HG02870 (cell line): Measurements from ENCODE around the gene GPR156.

Experiments
- ATAC-seq: cut with Tn5 transposase; IDR thresholded peaks from one replicate; pipeline ENCODE4 v1.9.1; 2021; ENCODE audit warnings: mild to moderate bottlenecking, moderate library complexity; ENCODE audit not compliant: unreplicated experiment

Gene GPR156

DNA sequence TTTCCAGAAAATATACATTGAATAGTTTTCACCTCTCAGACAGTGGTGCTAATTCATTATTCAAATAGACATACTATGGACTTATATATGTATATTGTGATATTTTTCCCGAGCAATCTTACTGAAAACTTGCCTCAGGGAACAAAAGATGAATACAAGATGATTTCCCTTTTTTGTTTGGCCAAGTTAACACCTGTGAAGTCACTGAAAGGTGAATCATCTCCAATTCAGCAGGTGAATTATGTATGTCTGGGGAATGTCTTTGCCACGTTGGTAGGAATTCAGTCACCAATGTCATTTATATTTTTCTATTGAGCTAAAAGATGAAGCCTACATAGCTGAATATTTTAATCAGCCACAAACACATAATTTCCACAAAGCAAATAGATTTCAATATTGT, 88.2 kb downstream of the GPR156 start:
- ATAC-seq, result no peak

DNA sequence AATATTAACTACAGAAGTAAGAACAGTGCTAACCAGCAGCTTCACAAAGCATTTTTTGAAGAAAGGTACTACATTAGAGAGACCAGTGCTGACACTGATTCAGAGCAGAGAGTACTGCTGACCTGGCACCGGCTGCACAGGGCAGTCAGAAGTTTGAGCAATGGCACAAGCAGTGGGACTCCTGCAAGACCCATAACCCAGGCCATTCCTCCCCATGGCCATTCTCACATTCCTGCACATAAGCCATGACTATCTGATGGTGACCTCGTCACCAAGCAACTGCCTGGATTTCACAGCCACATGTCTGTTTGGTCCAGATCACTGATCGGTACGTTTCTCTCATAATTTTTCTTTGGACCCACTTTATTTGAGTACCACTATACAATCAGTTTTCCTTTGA, 88.7 kb downstream of the GPR156 start:
- ATAC-seq, result no peak

DNA sequence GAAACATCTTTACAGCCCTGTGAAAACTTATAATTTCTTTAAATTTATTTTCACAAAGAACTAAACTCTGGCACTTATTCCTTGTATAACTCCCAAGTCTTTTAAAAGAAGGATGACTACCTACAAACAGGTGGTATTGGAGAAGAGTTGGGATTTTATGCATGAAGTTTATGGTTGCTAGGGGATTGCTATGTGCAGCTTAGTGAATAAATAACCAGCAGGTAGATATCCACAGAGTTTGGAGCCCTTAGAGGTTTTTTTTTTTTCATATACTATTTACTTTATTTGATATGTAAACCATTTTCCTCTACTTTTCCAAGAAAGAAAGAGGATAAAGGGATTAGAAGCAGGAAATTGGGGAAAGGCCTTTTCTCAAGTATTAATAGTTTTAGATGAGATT, 91.5 kb downstream of the GPR156 start:
- no peak for ATAC-seq

DNA sequence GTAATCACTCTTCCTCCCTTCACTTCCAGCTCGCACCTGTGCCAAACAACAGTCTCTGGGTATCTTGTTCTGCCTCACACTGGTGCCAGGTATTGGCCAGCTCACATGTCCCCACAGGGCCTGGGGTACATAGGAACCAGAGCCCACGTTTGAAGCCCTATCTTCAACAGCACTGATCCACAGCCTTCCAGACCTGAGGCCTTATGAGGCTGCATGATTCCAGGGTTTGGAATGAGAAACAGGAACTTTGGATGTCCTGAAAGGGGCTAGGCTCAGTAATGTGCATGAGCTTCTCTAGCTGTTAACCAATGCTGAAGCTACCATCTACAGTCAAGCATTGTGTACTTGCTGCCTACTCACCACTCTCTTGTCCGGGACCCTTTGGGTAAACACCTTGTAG, 92.4 kb downstream of the GPR156 start:
- no peak for ATAC-seq

DNA sequence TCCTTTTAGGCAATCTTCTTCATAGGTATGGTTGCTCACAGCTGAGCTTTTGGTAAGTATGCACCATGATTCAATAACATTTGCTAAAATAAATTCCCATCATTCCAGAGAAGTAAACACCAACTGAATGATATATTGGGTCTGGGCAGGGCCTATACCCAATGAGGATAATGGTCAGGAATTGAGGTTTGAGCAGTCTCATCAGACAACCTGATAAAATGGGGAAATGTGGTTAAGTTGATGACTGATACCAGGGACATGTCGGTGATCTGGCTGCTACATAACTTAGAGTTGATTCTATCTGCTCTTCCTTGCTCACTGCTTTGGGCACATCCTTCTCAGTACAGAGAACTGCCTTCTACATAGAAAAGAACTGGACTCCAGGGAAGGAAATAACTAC, 92.9 kb downstream of the GPR156 start:
- ATAC-seq, result no peak

DNA sequence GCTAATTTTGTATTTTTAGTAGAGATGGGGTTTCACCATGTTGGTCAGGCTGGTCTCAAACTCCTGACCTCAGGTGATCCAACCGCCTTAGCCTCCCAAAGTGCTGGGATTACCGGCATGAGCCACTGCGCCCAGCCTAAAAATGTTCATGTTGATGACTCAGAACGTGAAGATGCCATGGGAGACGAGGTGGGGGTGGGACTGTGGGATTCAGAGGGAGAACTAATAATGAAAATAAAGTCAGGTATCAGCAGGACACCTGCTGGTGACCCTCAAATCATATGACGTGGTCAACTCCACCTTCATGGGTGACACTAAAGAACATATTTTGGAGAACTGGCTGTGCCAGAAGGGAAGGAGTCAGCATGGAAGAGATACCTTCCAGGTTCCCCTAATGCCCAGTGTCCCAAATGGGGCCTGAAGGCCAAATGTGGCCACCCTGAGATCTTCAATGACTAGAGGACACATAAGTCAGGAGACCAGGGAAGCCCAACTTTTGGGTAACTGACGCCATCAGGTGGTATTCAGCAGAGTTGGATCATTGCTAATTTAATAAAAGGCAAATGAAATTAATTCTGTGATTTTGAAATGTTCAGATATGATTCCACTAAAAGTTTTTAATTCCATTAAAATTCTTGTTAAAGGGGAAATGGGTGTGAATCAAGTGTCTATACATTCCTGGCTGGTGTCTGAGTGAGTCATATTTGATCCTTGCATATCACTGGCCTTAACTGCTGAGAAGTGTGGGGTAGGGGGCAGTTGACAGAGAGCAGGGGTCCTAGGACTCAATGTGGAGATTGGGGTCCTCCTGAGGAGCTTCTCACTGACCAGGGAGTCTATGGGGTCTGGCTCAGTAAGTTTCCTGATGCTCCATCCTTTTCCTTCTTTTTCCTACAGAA, 102.2 kb downstream of the GPR156 start:
- ATAC-seq, result no peak

DNA sequence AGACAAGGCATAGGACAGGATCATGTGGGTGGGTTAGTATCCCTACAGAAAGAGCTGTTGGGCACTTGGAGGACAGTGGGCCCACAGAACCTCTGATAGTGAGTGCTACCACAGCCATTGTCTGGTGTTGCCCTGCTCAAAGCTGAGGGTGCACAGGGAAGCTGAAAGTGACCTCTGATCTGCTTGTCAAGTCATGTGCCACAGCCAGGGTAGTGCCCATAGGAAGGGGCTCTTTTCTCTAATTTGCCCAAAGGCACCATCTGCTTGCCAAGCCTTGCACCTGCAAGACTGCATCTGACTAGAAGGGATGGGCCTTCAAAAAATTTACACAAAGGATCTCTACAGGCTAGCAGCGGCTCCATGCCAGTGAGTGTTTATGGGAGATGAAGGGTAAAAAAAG, 103.4 kb downstream of the GPR156 start:
- no peak for ATAC-seq

DNA sequence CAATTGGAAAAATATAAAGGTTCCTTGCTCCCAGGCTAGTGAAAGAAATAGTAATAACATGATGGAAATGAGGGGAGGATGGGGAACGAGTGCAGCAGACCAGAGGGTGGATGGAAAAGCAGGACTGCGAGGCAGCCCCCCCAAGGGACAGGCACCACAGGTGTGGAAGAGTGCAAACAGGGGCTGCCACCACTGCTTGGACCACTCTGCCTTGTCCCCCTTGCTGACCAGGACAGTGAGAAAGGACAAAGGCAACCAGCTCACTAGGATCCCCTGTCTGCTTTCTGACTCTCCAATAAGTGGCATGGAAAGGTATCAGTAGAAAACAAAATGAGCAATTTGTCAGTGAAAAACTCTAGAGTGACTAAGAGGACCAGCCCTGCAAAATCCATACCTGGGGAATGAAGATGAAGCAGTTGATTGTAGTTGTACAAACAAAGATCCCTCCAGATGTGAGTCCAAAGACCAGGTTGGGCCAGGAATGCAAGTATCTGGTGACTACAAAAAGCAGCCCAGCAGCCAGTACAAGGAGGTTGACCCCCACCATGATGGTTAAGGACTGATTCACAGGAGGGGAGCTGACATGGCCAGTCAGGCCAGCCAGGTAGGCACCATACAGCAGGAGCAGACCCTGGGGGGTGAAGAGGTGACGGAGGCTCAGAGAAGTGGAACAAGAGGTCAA, 104.2 kb downstream of the GPR156 start:
- no peak for ATAC-seq

DNA sequence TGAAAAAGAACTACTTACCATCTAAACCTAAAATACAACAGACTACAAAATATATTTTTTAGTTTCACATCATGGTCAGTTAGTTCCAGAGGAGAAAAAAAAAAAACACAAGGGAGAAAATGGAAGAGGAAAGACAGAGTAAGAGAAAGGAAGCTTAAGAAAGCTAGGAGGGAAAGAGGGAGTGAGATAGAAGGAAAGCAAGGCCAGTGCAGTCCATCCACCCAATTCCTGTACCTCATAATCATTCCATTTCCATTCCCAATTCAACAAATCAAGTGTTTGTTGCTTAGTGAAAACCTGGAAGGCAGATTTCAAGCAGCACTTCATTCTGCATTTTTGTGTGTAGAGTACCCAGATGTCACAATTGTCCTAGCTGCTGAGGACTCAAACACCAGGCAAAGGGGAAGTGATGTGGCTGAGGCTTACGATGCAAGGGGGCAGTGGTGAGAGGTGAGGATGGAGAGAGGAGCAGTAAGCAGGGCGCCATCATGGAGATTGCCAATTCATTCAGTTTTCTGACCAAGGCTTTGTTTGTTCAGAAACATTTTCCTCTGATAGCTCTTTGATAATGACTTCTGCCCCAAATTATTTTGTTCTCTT, 107.2 kb downstream of the GPR156 start:
- no peak for ATAC-seq

DNA sequence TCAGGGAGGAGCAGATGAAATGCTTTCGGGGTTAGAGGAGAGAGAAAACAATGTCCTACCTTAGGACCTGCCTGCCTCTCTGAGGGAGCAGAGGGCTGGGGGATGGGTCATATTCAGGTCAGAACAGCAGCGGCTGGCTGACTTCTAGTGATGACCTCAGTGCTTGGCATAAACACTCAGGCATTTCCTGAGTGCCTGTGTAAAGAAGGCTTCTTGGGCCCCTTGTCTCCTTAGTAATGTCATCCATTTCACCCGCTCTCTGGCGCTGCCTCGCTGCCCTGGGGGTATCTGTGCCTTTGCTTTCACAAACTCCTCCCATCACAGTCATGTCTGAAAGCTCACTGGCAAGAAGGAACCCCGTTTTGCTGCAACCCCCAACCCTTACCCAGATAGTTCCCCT, 107.9 kb downstream of the GPR156 start:
- no peak for ATAC-seq

DNA sequence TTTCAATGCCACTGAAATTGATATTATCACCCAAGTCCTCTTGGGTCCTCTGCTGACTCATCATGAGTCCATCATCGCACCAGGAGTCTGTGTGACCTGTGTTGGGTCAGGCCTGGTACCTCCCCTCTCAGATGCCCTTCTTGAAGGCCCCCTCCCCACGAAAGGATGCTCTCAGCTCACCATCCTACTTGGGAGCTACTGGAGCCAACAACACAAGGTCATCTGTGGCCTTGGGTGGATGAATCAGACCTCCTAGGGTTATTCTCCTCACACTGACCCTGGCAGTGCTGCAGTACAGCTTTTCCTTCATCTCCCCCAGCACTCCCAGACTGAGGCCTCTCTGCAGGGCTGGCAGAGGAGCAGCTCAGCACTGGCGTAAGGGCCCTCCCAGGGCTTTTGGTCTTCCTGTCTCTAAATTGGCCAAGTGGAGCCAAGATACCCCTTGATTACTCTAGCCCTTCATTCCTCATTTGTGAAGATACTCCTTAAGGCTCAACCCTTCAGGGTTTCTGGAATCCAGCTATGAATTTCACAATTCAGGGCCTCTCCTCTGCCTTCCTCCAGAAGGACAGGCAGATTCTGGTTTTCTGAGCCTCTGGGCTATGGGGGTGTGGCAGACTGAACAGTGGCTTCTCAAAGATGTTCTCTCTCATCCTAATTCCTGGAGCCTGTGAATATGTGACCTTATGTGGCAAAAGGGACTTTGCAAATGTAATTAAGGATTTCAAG, 110.0 kb downstream of the GPR156 start:
- no peak for ATAC-seq

DNA sequence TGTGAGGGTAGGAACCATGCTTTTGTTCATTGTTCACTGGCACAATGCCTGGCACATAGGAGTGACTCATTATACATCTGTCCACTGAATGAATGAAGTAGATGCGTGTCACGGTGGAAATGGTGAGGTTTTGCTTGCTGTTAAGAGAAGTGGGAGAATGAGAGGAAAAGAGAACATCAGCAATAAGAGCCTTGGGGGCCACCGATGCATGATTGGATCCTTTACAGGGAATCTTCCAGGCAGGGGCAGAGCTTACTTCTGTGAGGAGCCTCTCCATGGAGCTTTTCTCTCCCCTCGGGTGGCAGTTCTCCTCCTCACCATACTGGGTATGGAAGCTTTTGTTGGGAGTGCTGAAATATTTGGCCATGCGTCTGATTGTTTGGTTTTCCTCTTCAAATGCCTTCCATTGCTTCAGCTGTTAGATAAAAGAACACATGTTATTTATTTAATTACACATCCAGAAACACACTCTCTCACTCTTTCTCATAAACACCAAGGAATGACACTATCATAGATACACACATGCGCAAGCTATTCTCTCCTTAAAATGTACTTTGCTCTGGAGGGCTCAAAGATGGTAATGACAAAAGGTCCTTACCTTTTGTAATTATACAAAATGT, 111.9 kb downstream of the GPR156 start:
- ATAC-seq, result no peak

DNA sequence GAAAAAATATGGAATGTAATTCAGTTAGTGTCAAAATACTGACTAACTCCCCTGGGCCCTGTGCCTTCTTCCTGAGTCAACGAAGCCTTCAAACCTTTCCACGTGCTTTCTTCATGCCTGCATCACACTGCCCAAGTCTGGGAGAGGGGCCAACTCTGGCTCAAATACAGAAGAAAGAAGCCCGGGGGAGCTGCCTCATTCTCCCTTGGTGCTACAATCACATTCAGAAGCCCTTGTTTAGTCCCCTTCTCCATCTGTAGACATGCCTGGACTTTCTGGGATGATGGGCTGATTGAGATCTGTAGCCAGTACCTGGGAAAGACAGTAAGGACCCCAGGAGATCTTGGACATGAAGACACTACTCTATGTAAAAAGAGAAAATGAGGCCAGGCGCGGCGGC, 113.0 kb downstream of the GPR156 start:
- no peak for ATAC-seq

DNA sequence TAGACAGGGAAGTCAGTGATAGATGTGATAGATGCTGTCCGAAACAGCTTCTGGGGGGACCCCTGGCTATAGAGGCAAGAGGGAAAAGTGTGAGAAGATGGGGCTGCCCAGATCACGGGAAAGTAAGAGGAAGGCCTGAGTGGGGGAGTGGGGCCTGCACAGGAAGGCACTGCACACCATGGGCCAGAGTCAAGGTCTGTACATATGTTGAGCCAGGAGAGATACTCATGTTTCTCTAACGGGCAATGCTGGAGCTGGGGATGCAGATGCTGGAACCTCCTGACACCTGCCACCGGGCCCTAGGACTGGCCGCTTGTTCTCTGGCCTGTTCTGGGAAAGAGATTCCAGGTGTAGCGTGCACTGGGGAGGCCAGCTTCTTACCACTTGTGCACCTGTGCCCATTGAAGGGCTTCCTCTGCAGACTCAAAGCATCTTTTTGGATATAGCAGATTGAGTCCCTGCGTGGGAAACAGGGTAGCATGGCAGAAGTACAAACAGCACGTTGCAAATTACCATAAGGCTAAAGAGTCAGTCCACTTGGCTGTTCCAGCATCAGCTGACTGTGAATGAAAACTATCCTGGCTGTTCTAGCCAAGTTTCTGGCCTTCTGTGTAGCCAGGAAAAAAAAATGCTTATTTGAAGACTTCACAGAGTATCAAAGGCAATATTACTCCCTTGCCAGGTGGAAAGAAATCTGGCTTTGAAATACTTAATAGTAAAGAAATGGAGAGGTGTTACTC, 113.7 kb downstream of the GPR156 start:
- ATAC-seq, result no peak

DNA sequence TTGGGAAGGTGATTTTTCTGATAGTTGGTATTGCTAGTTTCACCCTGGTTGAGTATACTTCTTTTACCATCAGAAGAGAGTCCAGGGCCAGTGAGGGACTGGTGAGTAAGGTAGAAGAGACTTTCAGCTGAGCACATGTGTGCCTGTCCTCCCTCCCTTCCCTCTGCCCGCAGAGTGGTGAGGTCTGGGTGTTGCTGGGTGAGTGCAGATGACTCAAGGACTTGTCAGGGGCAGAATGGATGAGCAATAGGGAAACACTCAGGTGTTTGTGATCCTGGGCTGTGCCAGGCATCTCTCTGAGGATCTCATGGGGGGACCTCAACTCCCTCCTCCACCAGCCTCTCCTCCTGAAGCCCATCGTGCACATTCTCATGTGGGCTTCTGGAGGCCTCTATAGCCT, 114.8 kb downstream of the GPR156 start:
- no peak for ATAC-seq

DNA sequence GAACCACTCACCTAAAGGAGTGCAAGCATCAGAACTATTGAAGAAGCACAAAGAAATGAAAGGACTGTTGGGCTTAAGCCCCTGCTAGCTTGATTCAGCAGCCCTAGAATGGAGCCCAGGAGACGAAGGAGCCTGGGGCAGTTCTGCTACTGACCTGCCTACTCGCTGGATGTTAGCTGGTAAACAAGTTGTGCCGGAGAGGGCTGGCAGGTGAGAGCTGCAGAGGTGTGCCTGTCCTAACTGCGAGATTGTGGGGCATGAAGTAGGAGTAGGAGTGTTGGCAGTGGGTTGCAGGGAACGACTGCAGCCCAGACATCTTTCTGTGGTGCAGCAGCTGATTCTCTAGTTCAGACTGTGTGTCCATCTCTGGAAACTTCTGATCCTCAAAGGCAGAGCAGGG, 115.6 kb downstream of the GPR156 start:
- ATAC-seq, result no peak

DNA sequence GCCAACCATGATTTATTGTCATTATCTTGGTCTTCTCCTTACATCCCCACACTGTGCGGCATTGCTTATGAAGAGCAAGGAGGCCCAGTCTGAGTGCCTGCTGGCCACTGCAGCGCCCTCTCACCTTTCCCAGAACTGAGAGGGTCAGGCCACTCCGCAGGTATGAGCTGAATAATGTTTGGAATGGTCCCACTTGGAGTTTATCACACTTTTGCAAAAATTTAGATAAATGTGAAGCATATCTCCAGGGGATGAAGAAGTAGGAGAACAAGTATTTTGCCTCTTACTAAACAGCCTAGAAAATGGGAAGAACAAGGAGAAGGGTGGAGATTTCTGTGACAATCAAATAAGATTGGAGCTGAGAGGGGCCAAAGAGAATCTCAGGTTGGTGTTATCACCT, 116.4 kb downstream of the GPR156 start:
- ATAC-seq, result no peak

DNA sequence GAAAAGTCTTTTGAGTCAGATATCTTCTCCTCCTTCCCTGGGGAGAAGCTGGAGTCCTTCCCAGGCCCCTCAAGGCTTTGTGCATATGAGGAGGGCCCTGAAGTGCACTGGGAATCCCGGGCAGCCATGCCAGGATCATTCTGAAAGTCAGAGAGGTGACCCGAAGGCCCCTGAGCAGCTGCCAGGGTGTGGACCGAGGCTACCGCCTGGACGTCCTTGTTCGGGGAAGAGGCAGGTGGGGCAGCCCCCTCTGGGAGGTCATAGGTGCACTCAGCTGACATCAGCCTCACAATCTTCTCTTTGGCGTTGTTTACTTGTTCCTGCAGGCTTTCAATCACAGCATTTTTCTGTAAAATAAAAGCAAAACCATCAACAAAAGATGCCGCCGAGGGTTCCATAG, 117.0 kb downstream of the GPR156 start:
- ATAC-seq, result no peak

DNA sequence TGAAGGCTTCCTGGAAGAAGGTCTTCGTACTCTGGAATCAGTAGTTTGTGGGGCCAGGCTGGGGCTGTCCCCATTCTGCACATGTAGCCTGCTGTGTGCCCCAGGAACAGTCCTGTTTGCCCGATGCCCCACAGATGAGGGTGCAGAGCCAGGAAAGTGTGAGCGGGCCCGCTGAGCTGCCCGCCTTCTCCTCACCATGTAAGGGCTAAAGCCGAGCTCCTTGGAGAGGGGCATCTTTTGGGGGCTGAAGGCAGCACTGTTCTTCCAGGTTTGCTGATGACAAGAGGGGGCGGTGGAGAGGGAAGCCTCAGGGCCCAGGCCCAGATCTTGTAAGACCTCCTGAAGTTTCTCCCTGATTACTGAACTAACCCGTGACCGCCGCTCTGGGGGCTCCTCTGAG, 117.5 kb downstream of the GPR156 start:
- ATAC-seq, result no peak

DNA sequence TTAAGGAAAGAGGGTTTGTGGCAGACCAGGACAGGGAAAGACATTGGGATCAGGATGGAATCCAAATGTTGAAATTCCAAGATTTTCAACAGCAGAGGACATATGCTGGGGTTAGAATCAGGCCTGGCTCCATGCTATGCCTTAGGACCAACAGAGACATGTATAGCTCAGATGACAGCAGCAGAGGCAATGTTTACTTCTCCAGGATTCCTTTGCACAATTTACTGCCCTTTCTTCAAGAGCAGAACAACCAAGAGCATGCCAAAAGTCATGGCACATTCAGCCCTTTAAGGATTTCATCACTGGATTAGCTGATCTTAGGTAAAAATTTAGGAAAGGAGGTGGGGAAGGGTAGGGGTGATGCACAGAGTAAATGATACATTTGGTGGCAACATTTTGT, 121.2 kb downstream of the GPR156 start:
- ATAC-seq, result no peak
